WTC11 (cell line): ENCODE measurements around the gene FBN3. TPM values are rescaled to one million over a fixed set of nuclear protein-coding genes. Genes with fewer than 3 reads are reported as not detected.

Experiments used
- ATAC-seq: fragments of 200-7000 bp; cut with Tn5 transposase; 2 replicates; pipeline ENCODE4 v1.10.0; 2021; ENCODE audit warnings: mild to moderate bottlenecking, moderate library complexity
- CTCF ChIA-PET: fragments of 300-600 bp; sonication (Branson Sonifier 250); formaldehyde crosslinking; loops from one replicate; lab custom pipeline; 2021; ENCODE audit warnings: antibody characterized with exemption; lab: Charles Lee
- POLR2A ChIA-PET: fragments of 350-600 bp; sonication (Branson Sonifier 250); formaldehyde crosslinking; loops from one replicate; lab custom pipeline; 2021; ENCODE audit warnings: antibody characterized with exemption; lab: Charles Lee
- DNase-seq: peaks from one replicate; pipeline ENCODE4 v3.0.0; 2021; ENCODE audit warnings: low spot score
- H3K27ac Mint-ChIP-seq: 2 replicates; pipeline ENCODE4 v1.8.0; 2021; ENCODE audit warnings: mixed read lengths
- H3K27me3 Mint-ChIP-seq: 2 replicates; pipeline ENCODE4 v1.8.0; 2021; ENCODE audit warnings: low read depth, mild to moderate bottlenecking, moderate library complexity, mixed read lengths
- H3K36me3 Mint-ChIP-seq: 2 replicates; pipeline ENCODE4 v1.8.0; 2021; ENCODE audit warnings: mixed read lengths
- H3K4me1 Mint-ChIP-seq: 2 replicates; pipeline ENCODE4 v1.8.0; 2022; ENCODE audit warnings: mixed read lengths
- H3K4me3 Mint-ChIP-seq: 2 replicates; pipeline ENCODE4 v1.8.0; 2021; ENCODE audit warnings: mild to moderate bottlenecking, moderate library complexity, mixed read lengths
- H3K9me3 Mint-ChIP-seq: 2 replicates; pipeline ENCODE4 v1.8.0; 2021; ENCODE audit warnings: mixed read lengths
- ATF1 ChIP-seq: sonication (generic); formaldehyde crosslinking; IDR thresholded peaks from 2 replicates; pipeline ENCODE4 v1.8.1; 2023; ENCODE audit warnings: mild to moderate bottlenecking, moderate library complexity, missing genetic modification reagents
- EMX1 ChIP-seq: fragments of 250-450 bp; sonication (Bioruptor Pico); IDR thresholded peaks from 2 replicates; pipeline ENCODE4 v1.8.0; 2021; ENCODE audit warnings: mild to moderate bottlenecking
- GABPB1 ChIP-seq: sonication (generic); formaldehyde crosslinking; IDR thresholded peaks from 2 replicates; pipeline ENCODE4 v1.8.1; 2023; ENCODE audit warnings: mild to moderate bottlenecking, missing genetic modification reagents
- GTF2I ChIP-seq: fragments of 250-450 bp; sonication (Bioruptor Pico); conservative IDR thresholded peaks from 2 replicates; pipeline ENCODE4 v1.4.0; 2021; ENCODE audit warnings: mild to moderate bottlenecking
- MXD4 ChIP-seq: fragments of 250-450 bp; sonication (Bioruptor Pico); IDR thresholded peaks from 2 replicates; pipeline ENCODE4 v1.8.0; 2021; ENCODE audit warnings: mild to moderate bottlenecking, moderate library complexity, borderline replicate concordance
- MYBL2 ChIP-seq: sonication (generic); formaldehyde crosslinking; IDR thresholded peaks from 2 replicates; pipeline ENCODE4 v1.8.1; 2023; ENCODE audit warnings: mild to moderate bottlenecking, moderate library complexity, missing genetic modification reagents
- NFE2L1 ChIP-seq: sonication (generic); formaldehyde crosslinking; IDR thresholded peaks from 2 replicates; pipeline ENCODE4 v1.8.1; 2023; ENCODE audit warnings: missing genetic modification reagents
- PRRX2 ChIP-seq: fragments of 250-450 bp; sonication (Bioruptor Pico); IDR thresholded peaks from 2 replicates; pipeline ENCODE4 v1.8.0; 2021; ENCODE audit warnings: mild to moderate bottlenecking
- SMAD3 ChIP-seq: sonication (generic); formaldehyde crosslinking; IDR thresholded peaks from 2 replicates; pipeline ENCODE4 v1.8.0; 2022; ENCODE audit warnings: missing genetic modification reagents, mild to moderate bottlenecking, borderline replicate concordance
- TCF7 ChIP-seq: sonication (generic); formaldehyde crosslinking; IDR thresholded peaks from 2 replicates; pipeline ENCODE4 v1.8.0; 2022; ENCODE audit warnings: mild to moderate bottlenecking, low read depth, missing genetic modification reagents, moderate library complexity
- TP53 ChIP-seq: sonication (generic); formaldehyde crosslinking; IDR thresholded peaks from 2 replicates; pipeline ENCODE4 v1.8.1; 2023; ENCODE audit warnings: mild to moderate bottlenecking, missing genetic modification reagents
- ZNF423 ChIP-seq: fragments of 250-450 bp; sonication (Bioruptor Pico); IDR thresholded peaks from 2 replicates; pipeline ENCODE4 v2.1.2; 2022; ENCODE audit warnings: mild to moderate bottlenecking, moderate library complexity
- ZNF671 ChIP-seq: fragments of 250-450 bp; sonication (Bioruptor Pico); IDR thresholded peaks from 2 replicates; pipeline ENCODE4 v1.8.0; 2021; ENCODE audit warnings: mild to moderate bottlenecking
- total RNA-seq: library from RNA; stranded (reverse); gene quantifications from 3 replicates; pipeline ENCODE4 v1.2.3, GENCODE V29; 2021
- TF ChIP-seq, protein P1 (sequence below): sonication (generic); formaldehyde crosslinking; IDR thresholded peaks from 2 replicates; pipeline ENCODE4 v1.8.1; 2022; ENCODE audit warnings: mild to moderate bottlenecking, missing genetic modification reagents, moderate library complexity, borderline replicate concordance
- TF ChIP-seq, protein P2 (sequence below): sonication (generic); formaldehyde crosslinking; IDR thresholded peaks from 2 replicates; pipeline ENCODE4 v1.8.1; 2022; ENCODE audit warnings: missing genetic modification reagents, borderline replicate concordance
- TF ChIP-seq, protein P3 (sequence below): sonication (generic); formaldehyde crosslinking; IDR thresholded peaks from 2 replicates; pipeline ENCODE4 v1.8.0; 2023; ENCODE audit warnings: mild to moderate bottlenecking, missing genetic modification reagents
- TF ChIP-seq, protein P4 (sequence below): sonication (generic); formaldehyde crosslinking; IDR thresholded peaks from 2 replicates; pipeline ENCODE4 v1.8.0; 2023; ENCODE audit warnings: missing genetic modification reagents
- TF ChIP-seq, protein P5 (sequence below): sonication (generic); formaldehyde crosslinking; IDR thresholded peaks from 2 replicates; pipeline ENCODE4 v1.8.1; 2023; ENCODE audit warnings: mild to moderate bottlenecking, missing genetic modification reagents
- TF ChIP-seq, protein P6 (sequence below): sonication (generic); formaldehyde crosslinking; IDR thresholded peaks from 2 replicates; pipeline ENCODE4 v1.8.0; 2022; ENCODE audit warnings: mild to moderate bottlenecking, missing genetic modification reagents
- TF ChIP-seq, protein P7 (sequence below): sonication (generic); formaldehyde crosslinking; conservative IDR thresholded peaks from 2 replicates; pipeline ENCODE4 v1.8.1; 2022; ENCODE audit warnings: mild to moderate bottlenecking, missing genetic modification reagents

Gene FBN3
- total RNA-seq, 1 experiment from 2014 or later, result 54.8 TPM

DNA sequence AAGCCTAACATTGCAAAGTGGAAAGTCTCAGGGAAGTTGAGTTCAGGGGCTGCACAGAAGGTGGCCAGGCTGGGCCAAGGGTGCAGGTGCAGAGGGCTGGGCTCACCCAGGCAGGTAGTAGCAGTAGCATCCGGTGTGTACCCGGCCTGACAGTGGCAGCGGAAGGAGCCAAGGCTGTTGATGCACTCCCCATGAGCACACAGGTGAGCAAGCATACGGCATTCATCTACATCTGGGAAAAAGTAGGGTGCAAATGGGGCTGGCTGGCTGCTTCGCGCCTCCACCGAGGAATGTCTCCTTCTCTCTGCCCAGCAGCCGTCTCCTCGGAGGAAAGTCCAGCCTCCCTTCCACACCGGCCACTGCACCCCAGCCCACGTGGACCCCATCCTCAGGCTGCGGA, 66.3 kb downstream of the FBN3 start:
- TF ChIP-seq ZNF423 (CRISPR knock-in tag) (no peak), ATF1 (CRISPR knock-in tag) (no peak)
- ATAC-seq (no peak), DNase-seq (no peak)
- peak overlapping the region; percentile 57 for H3K27ac Mint-ChIP-seq
- no peaks in the 10 kb centered on the region; the same call in 1 of the 2 replicates for H3K27me3 Mint-ChIP-seq
- peaks cover 24% of the 10 kb centered on the region for H3K36me3 Mint-ChIP-seq
- no peaks in the 10 kb centered on the region for H3K9me3 Mint-ChIP-seq
- CTCF ChIA-PET, result interaction anchor here (0.7 kb wide), 1 partner anchor 140 kb away, joined by 3 read pairs; the partner anchor contains the start of gene TIMM44
- H3K4me1 Mint-ChIP-seq, result peaks cover 4% of the 10 kb centered on the region; the same call in 1 of the 2 replicates
- POLR2A ChIA-PET, result no interaction called here
- no peak overlapping the region for H3K4me3 Mint-ChIP-seq

DNA sequence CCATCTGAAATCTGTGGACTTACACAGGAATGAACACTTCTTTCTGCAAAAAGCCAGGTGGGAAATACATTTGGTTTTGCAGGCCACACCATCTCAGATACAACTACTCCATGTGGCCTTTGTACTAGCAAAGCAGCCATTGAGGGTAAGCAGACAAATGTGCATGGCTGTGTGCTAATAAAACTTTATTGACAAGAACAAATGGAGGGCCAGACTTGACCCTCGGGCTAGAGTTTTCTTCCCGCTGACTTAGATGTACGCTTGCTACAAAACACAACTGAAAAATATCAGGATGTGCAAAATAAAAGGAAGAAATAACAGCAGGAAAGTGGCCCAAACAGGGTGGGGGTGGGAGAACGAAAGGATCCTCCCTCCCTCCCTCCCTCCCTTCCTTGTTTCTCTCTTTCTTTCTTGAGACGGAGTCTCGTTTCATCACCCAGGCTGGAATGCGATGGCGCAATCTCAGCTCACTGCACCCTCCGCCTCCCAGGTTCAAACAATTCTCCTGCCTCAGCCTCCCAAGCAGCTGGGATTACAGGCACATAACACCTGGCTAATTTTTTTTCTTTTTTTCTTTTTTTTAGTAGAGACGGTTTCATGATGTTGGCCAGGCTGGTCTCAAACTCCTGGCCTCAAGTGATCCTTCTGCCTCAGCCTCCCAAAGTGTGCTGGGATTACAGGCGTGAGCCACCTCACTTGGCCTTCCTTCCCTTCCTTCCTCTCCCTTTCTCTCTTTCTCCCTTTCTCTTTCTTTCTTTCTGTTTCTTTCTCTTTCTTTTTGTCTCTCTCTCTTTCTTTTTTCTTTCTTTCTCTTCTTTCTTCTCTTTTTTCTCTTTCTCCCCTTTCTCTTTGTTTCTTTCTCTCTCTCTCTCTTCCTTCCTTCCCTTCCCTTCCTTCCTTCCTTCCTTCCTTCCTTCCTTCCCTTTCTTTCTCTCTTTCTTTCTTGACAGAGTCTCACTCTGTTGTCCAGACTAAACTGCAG, 67.5 kb downstream of the FBN3 start:
- DNase-seq (no peak), ATAC-seq (no peak)
- TF ChIP-seq GABPB1, result peak; percentile 53; the same call in 1 of the 2 replicates
- TF ChIP-seq ZNF671 (CRISPR knock-in tag), result no peak
- TF ChIP-seq, protein P1, sequence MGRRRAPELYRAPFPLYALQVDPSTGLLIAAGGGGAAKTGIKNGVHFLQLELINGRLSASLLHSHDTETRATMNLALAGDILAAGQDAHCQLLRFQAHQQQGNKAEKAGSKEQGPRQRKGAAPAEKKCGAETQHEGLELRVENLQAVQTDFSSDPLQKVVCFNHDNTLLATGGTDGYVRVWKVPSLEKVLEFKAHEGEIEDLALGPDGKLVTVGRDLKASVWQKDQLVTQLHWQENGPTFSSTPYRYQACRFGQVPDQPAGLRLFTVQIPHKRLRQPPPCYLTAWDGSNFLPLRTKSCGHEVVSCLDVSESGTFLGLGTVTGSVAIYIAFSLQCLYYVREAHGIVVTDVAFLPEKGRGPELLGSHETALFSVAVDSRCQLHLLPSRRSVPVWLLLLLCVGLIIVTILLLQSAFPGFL (CRISPR knock-in tag), result no peak
- TF ChIP-seq, protein P2, sequence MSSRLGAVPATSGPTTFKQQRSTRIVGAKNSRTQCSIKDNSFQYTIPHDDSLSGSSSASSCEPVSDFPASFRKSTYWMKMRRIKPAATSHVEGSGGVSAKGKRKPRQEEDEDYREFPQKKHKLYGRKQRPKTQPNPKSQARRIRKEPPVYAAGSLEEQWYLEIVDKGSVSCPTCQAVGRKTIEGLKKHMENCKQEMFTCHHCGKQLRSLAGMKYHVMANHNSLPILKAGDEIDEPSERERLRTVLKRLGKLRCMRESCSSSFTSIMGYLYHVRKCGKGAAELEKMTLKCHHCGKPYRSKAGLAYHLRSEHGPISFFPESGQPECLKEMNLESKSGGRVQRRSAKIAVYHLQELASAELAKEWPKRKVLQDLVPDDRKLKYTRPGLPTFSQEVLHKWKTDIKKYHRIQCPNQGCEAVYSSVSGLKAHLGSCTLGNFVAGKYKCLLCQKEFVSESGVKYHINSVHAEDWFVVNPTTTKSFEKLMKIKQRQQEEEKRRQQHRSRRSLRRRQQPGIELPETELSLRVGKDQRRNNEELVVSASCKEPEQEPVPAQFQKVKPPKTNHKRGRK, result 0 out of 2 replicates have a peak, but pooled peaks have one; percentile 61
- TF ChIP-seq, protein P3, sequence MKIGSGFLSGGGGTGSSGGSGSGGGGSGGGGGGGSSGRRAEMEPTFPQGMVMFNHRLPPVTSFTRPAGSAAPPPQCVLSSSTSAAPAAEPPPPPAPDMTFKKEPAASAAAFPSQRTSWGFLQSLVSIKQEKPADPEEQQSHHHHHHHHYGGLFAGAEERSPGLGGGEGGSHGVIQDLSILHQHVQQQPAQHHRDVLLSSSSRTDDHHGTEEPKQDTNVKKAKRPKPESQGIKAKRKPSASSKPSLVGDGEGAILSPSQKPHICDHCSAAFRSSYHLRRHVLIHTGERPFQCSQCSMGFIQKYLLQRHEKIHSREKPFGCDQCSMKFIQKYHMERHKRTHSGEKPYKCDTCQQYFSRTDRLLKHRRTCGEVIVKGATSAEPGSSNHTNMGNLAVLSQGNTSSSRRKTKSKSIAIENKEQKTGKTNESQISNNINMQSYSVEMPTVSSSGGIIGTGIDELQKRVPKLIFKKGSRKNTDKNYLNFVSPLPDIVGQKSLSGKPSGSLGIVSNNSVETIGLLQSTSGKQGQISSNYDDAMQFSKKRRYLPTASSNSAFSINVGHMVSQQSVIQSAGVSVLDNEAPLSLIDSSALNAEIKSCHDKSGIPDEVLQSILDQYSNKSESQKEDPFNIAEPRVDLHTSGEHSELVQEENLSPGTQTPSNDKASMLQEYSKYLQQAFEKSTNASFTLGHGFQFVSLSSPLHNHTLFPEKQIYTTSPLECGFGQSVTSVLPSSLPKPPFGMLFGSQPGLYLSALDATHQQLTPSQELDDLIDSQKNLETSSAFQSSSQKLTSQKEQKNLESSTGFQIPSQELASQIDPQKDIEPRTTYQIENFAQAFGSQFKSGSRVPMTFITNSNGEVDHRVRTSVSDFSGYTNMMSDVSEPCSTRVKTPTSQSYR (CRISPR knock-in tag), result no peak
- TF ChIP-seq NFE2L1 (CRISPR knock-in tag), result no peak
- POLR2A ChIA-PET, result no interaction called here
- H3K4me3 Mint-ChIP-seq, result no peak overlapping the region
- H3K9me3 Mint-ChIP-seq, result no peaks in the 10 kb centered on the region
- peaks cover 19% of the 10 kb centered on the region for H3K36me3 Mint-ChIP-seq
- CTCF ChIA-PET, result no interaction called here
- H3K4me1 Mint-ChIP-seq, result peaks cover 4% of the 10 kb centered on the region; the same call in 1 of the 2 replicates
- no peaks in the 10 kb centered on the region for H3K27me3 Mint-ChIP-seq
- peak overlapping the region; percentile 14; the same call in 1 of the 2 replicates for H3K27ac Mint-ChIP-seq

DNA sequence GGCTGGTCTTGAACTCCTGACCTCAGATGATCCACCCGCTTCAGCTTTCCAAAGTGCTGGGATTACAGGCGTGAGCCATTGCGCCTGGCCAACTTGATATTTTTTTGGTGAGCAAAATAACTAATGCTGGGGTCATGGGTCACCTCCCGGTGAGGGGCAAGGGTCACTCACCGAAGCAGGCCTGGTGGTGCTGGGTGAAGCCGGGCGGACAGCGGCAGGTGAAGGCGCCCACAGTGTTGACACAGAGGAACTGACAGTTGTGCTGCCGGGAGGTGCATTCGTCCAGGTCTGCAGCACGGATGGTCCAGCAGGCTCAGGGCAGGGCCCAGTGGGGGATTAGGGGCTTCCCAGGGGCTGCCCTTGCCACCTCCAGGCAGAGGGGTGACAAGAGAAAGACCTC, 68.6 kb downstream of the FBN3 start:
- CTCF ChIA-PET, result no interaction called here
- H3K9me3 Mint-ChIP-seq, result no peaks in the 10 kb centered on the region
- peak overlapping the region; percentile 27 for H3K27ac Mint-ChIP-seq
- H3K4me3 Mint-ChIP-seq, result no peak overlapping the region
- no peak for TF ChIP-seq GTF2I (CRISPR knock-in tag)
- TF ChIP-seq, protein P4, sequence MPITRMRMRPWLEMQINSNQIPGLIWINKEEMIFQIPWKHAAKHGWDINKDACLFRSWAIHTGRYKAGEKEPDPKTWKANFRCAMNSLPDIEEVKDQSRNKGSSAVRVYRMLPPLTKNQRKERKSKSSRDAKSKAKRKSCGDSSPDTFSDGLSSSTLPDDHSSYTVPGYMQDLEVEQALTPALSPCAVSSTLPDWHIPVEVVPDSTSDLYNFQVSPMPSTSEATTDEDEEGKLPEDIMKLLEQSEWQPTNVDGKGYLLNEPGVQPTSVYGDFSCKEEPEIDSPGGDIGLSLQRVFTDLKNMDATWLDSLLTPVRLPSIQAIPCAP (CRISPR knock-in tag), result no peak
- TF ChIP-seq, protein P5, sequence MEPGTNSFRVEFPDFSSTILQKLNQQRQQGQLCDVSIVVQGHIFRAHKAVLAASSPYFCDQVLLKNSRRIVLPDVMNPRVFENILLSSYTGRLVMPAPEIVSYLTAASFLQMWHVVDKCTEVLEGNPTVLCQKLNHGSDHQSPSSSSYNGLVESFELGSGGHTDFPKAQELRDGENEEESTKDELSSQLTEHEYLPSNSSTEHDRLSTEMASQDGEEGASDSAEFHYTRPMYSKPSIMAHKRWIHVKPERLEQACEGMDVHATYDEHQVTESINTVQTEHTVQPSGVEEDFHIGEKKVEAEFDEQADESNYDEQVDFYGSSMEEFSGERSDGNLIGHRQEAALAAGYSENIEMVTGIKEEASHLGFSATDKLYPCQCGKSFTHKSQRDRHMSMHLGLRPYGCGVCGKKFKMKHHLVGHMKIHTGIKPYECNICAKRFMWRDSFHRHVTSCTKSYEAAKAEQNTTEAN (CRISPR knock-in tag), result no peak
- TF ChIP-seq ATF1 (CRISPR knock-in tag), result no peak
- no peak for TF ChIP-seq MYBL2 (CRISPR knock-in tag)
- TF ChIP-seq, protein P6, sequence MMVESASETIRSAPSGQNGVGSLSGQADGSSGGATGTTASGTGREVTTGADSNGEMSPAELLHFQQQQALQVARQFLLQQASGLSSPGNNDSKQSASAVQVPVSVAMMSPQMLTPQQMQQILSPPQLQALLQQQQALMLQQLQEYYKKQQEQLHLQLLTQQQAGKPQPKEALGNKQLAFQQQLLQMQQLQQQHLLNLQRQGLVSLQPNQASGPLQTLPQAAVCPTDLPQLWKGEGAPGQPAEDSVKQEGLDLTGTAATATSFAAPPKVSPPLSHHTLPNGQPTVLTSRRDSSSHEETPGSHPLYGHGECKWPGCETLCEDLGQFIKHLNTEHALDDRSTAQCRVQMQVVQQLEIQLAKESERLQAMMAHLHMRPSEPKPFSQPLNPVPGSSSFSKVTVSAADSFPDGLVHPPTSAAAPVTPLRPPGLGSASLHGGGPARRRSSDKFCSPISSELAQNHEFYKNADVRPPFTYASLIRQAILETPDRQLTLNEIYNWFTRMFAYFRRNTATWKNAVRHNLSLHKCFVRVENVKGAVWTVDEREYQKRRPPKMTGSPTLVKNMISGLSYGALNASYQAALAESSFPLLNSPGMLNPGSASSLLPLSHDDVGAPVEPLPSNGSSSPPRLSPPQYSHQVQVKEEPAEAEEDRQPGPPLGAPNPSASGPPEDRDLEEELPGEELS (CRISPR knock-in tag), result no peak
- TF ChIP-seq SMAD3 (CRISPR knock-in tag), result no peak
- TF ChIP-seq TCF7 (CRISPR knock-in tag), result no peak
- no peak for TF ChIP-seq PRRX2 (CRISPR knock-in tag)
- no peak for TF ChIP-seq MXD4
- TF ChIP-seq TP53 (CRISPR knock-in tag), result no peak
- TF ChIP-seq, protein P7, sequence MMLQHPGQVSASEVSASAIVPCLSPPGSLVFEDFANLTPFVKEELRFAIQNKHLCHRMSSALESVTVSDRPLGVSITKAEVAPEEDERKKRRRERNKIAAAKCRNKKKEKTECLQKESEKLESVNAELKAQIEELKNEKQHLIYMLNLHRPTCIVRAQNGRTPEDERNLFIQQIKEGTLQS (CRISPR knock-in tag), result no peak
- TF ChIP-seq EMX1, result no peak
- H3K4me1 Mint-ChIP-seq, result peaks cover 4% of the 10 kb centered on the region; the same call in 1 of the 2 replicates
- H3K27me3 Mint-ChIP-seq, result no peaks in the 10 kb centered on the region
- POLR2A ChIA-PET, result no interaction called here
- ATAC-seq (no peak), DNase-seq (no peak)
- H3K36me3 Mint-ChIP-seq, result peaks cover 21% of the 10 kb centered on the region
